Thyroid gland (tissue), 4 donors: ENCODE measurements around the gene APOD.

Experiments
- CTCF ChIP-seq, 6 experiments: fragments of 200-600 bp in 3 of 6; fragments of 450-650 bp in 3 of 6; sonication (generic) in 3 of 6; IDR thresholded peaks; one replicate each; pipeline ENCODE4 v1.5.1; 2016 to 2019; ENCODE audit warnings: antibody characterized with exemption in 6 of 6, mild to moderate bottlenecking in 2 of 6, inconsistent platforms in 1 of 6, moderate library complexity in 1 of 6
- POLR2A ChIP-seq, 2 donors: fragments of 450-650 bp; IDR thresholded peaks; one replicate each; pipeline ENCODE4 v1.6.1; 2017; ENCODE audit warnings: antibody characterized with exemption in 2 of 2, mild to moderate bottlenecking in 2 of 2, moderate library complexity in 1 of 2

- no peak for TF ChIP-seq CTCF (IDR thresholded peaks at IDR 0.05)
- TF ChIP-seq POLR2A (IDR thresholded peaks at IDR 0.05): no peak
Measured at GRCh38 chr3:195591220-195591619, 7.5 kb upstream of the APOD start.
